ENCODE data around the gene IGSF9. TPM values are rescaled to one million over a fixed set of nuclear protein-coding genes. Genes with fewer than 3 reads are reported as not detected.

Gene IGSF9
- total RNA-seq, 2 donors from 2014 or later: 0.99 TPM; not detected in 1

GRCh38 chr1:159932296-159933285 is 12.8 kb downstream of the IGSF9 start:
- TF ChIP-seq, protein P1, sequence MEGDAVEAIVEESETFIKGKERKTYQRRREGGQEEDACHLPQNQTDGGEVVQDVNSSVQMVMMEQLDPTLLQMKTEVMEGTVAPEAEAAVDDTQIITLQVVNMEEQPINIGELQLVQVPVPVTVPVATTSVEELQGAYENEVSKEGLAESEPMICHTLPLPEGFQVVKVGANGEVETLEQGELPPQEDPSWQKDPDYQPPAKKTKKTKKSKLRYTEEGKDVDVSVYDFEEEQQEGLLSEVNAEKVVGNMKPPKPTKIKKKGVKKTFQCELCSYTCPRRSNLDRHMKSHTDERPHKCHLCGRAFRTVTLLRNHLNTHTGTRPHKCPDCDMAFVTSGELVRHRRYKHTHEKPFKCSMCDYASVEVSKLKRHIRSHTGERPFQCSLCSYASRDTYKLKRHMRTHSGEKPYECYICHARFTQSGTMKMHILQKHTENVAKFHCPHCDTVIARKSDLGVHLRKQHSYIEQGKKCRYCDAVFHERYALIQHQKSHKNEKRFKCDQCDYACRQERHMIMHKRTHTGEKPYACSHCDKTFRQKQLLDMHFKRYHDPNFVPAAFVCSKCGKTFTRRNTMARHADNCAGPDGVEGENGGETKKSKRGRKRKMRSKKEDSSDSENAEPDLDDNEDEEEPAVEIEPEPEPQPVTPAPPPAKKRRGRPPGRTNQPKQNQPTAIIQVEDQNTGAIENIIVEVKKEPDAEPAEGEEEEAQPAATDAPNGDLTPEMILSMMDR (IDR thresholded peaks at IDR 0.05): no peak
- no peaks in the 10 kb centered on the region for H3K4me1 ChIP-seq (ENCODE audit: control insufficient read depth in 1 of 2, low read depth in 2 of 2)
- ATAC-seq (ENCODE audit: insufficient number of reproducible peaks, low FRiP score, low read depth): no peak
- no peaks in the 10 kb centered on the region for H3K36me3 ChIP-seq
- H3K4me3 ChIP-seq: no peak overlapping the region
- no peaks in the 10 kb centered on the region for H3K27me3 ChIP-seq (replicated peaks; ENCODE audit: insufficient read depth)
- no peak for DNase-seq (ENCODE audit: low spot score)
- no peak overlapping the region for H3K27ac ChIP-seq
- no peaks in the 10 kb centered on the region for H3K9me3 ChIP-seq

GRCh38 chr1:159931795-159932173 is 13.6 kb downstream of the IGSF9 start:
- Histone ChIP-seq H3K4me3 (no peak overlapping the region), H3K27me3 (replicated peaks; ENCODE audit: insufficient read depth) (no peaks in the 10 kb centered on the region), H3K9me3 (no peaks in the 10 kb centered on the region), H3K27ac (no peak overlapping the region), H3K36me3 (no peaks in the 10 kb centered on the region), H3K4me1 (ENCODE audit: control insufficient read depth in 1 of 2, low read depth in 2 of 2) (no peaks in the 10 kb centered on the region)
- DNase-seq (ENCODE audit: low spot score) (no peak), ATAC-seq (ENCODE audit: insufficient number of reproducible peaks, low FRiP score, low read depth) (no peak)
- TF ChIP-seq, protein P1 (IDR thresholded peaks at IDR 0.05): no peak

DNA sequence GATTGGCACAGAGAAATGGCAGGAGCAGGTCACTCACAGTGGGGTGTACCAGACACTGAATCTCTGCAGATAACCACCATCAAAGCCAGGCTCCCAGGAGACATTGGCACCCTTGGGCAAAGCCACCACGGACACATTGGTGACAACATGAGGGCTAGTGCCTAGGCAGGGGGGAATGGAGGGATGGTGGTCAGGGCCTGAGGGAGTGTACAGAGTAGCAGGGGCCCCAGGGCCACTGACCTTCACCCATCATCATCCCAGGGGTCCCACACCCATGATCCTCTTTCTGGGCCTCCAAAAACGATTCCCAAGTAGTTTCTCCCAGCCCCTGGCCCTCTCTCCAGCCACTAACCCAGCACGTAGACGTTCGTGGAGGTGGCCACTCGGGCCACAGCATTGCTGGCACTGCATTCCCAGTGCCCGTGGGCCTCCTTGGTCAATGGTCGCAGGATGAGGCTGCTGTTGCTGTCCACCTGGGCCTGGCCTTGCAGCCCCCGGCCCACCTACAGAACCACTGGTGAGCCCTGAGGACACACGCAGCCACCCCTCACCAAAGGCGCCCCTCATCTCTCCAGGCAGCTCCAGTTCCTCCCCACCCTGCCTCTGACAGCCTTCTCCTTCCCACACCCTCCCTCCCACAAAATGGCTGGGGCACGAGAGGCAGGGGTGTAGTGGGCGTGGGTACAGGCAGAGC is 14.2 kb downstream of the IGSF9 start:
- TF ChIP-seq, protein P1 (IDR thresholded peaks at IDR 0.05): no peak
- Histone ChIP-seq H3K27me3 (replicated peaks; ENCODE audit: insufficient read depth) (no peaks in the 10 kb centered on the region), H3K9me3 (no peaks in the 10 kb centered on the region), H3K36me3 (no peaks in the 10 kb centered on the region), H3K27ac (no peak overlapping the region), H3K4me1 (ENCODE audit: control insufficient read depth in 1 of 2, low read depth in 2 of 2) (peaks cover 1 to 4% of the 10 kb centered on the region in 2 donors), H3K4me3 (no peak overlapping the region)
- ATAC-seq (ENCODE audit: insufficient number of reproducible peaks, low FRiP score, low read depth): no peak
- DNase-seq (ENCODE audit: low spot score): no peak

GRCh38 chr1:159930634-159931033 is 14.8 kb downstream of the IGSF9 start:
- Histone ChIP-seq H3K36me3 (no peaks in the 10 kb centered on the region), H3K4me3 (no peak overlapping the region), H3K9me3 (no peaks in the 10 kb centered on the region), H3K27me3 (replicated peaks; ENCODE audit: insufficient read depth) (no peaks in the 10 kb centered on the region), H3K4me1 (ENCODE audit: control insufficient read depth in 1 of 2, low read depth in 2 of 2) (peaks cover 5 to 9% of the 10 kb centered on the region in 2 donors), H3K27ac (no peak overlapping the region)
- ATAC-seq (ENCODE audit: insufficient number of reproducible peaks, low FRiP score, low read depth) (no peak), DNase-seq (ENCODE audit: low spot score) (no peak)
- TF ChIP-seq, protein P1 (IDR thresholded peaks at IDR 0.05): no peak

GRCh38 chr1:159930216-159930615 is 15.2 kb downstream of the IGSF9 start:
- Histone ChIP-seq H3K4me3 (no peak overlapping the region), H3K27ac (no peak overlapping the region), H3K36me3 (no peaks in the 10 kb centered on the region), H3K27me3 (replicated peaks; ENCODE audit: insufficient read depth) (no peaks in the 10 kb centered on the region), H3K9me3 (no peaks in the 10 kb centered on the region), H3K4me1 (ENCODE audit: control insufficient read depth in 1 of 2, low read depth in 2 of 2) (peaks cover 5 to 9% of the 10 kb centered on the region in 2 donors)
- DNase-seq (ENCODE audit: low spot score) (no peak), ATAC-seq (ENCODE audit: insufficient number of reproducible peaks, low FRiP score, low read depth) (no peak)
- TF ChIP-seq, protein P1 (IDR thresholded peaks at IDR 0.05): no peak
